Measurements from ENCODE around the gene ACER2.
"Not testable (repeated sequence)": the region's sequence is repeated elsewhere in the genome, so short reads cannot be mapped to it uniquely, and the experiment has no call there.

The ACER2 gene

GRCh38 chr9:19381656-19382055 lies 27.2 kb upstream of the ACER2 start:
- TF ChIP-seq EZH2phosphoT487 (IDR thresholded peaks at IDR 0.05; ENCODE audit: borderline replicate concordance, low read length) (no peak), CTCF (IDR thresholded peaks at IDR 0.05; ENCODE audit: low read depth, low read length, poor library complexity, severe bottlenecking) (no peak)

GRCh38 chr9:19385212-19385611 lies 23.6 kb upstream of the ACER2 start:
- not testable (repeated sequence) for H3K9me3 ChIP-seq (ENCODE audit: control insufficient read depth, insufficient read depth, low read length); H4K20me1 ChIP-seq (ENCODE audit: control insufficient read depth, insufficient read depth, low read depth, low read length); H3K27me3 ChIP-seq (ENCODE audit: control insufficient read depth, low read length); H3K36me3 ChIP-seq (ENCODE audit: control insufficient read depth, low read length); H3K9me2 ChIP-seq (replicated peaks; ENCODE audit: control insufficient read depth, low read length); H3F3A ChIP-seq (ENCODE audit: control insufficient read depth, insufficient read depth); H3K4me2 ChIP-seq (ENCODE audit: low read length); H3K27ac ChIP-seq (ENCODE audit: low read depth, low read length); H3K4me3 ChIP-seq (ENCODE audit: low read length)
- peaks cover 12% of the 10 kb centered on the region for H3K79me2 ChIP-seq (ENCODE audit: control insufficient read depth, low read length)
- peaks cover 11% of the 10 kb centered on the region for H3K4me1 ChIP-seq (ENCODE audit: control insufficient read depth, low read length)

More at GRCh38 chr9:19381656-19382055, 27.2 kb upstream of the ACER2 start:
- Histone ChIP-seq H3K79me2 (ENCODE audit: control insufficient read depth, low read length) (peaks cover 45% of the 10 kb centered on the region), H3K36me3 (ENCODE audit: control insufficient read depth, low read length) (peaks cover 33% of the 10 kb centered on the region), H3K4me3 (ENCODE audit: low read length) (no peak overlapping the region; the same call in 1 of the 2 replicates), H3K9me2 (replicated peaks; ENCODE audit: control insufficient read depth, low read length) (no peaks in the 10 kb centered on the region), H3K4me1 (ENCODE audit: control insufficient read depth, low read length) (peaks cover 33% of the 10 kb centered on the region), H3F3A (ENCODE audit: control insufficient read depth, insufficient read depth) (peaks cover 41% of the 10 kb centered on the region), H3K9me3 (ENCODE audit: control insufficient read depth, insufficient read depth, low read length) (no peaks in the 10 kb centered on the region), H3K27me3 (ENCODE audit: control insufficient read depth, low read length) (peaks cover 3% of the 10 kb centered on the region; the same call in 1 of the 2 replicates), H4K20me1 (ENCODE audit: control insufficient read depth, insufficient read depth, low read depth, low read length) (peaks cover 28% of the 10 kb centered on the region), H3K27ac (ENCODE audit: low read depth, low read length) (no peak overlapping the region), H3K4me2 (ENCODE audit: low read length) (peak overlapping the region; percentile 64)

- peaks cover 8% of the 10 kb centered on the region; the same call in 1 of the 2 replicates for H3F3A ChIP-seq (ENCODE audit: control insufficient read depth, insufficient read depth)
- H3K36me3 ChIP-seq (ENCODE audit: control insufficient read depth, low read length) = no peaks in the 10 kb centered on the region
- no peak overlapping the region for H3K4me2 ChIP-seq (ENCODE audit: low read length)
- H3K9me3 ChIP-seq (ENCODE audit: control insufficient read depth, insufficient read depth, low read length) = no peaks in the 10 kb centered on the region
- H4K20me1 ChIP-seq (ENCODE audit: control insufficient read depth, insufficient read depth, low read depth, low read length) = no peaks in the 10 kb centered on the region
- no peak overlapping the region for H3K27ac ChIP-seq (ENCODE audit: low read depth, low read length)
- peaks cover 5% of the 10 kb centered on the region for H3K79me2 ChIP-seq (ENCODE audit: control insufficient read depth, low read length)
- H3K4me1 ChIP-seq (ENCODE audit: control insufficient read depth, low read length) = peaks cover 9% of the 10 kb centered on the region
- peaks cover 3% of the 10 kb centered on the region; the same call in 1 of the 2 replicates for H3K27me3 ChIP-seq (ENCODE audit: control insufficient read depth, low read length)
- H3K9me2 ChIP-seq (replicated peaks; ENCODE audit: control insufficient read depth, low read length) = no peaks in the 10 kb centered on the region
- H3K4me3 ChIP-seq (ENCODE audit: low read length) = no peak overlapping the region
- no peak for TF ChIP-seq CTCF (IDR thresholded peaks at IDR 0.05; ENCODE audit: low read depth, low read length, poor library complexity, severe bottlenecking)
- no peak for TF ChIP-seq EZH2phosphoT487 (IDR thresholded peaks at IDR 0.05; ENCODE audit: borderline replicate concordance, low read length)
Observed at GRCh38 chr9:19385786-19386501, 22.9 kb upstream of the ACER2 start.

- Histone ChIP-seq H4K20me1 (ENCODE audit: control insufficient read depth, insufficient read depth, low read depth, low read length) (no peaks in the 10 kb centered on the region), H3K36me3 (ENCODE audit: control insufficient read depth, low read length) (no peaks in the 10 kb centered on the region), H3K9me2 (replicated peaks; ENCODE audit: control insufficient read depth, low read length) (no peaks in the 10 kb centered on the region), H3K79me2 (ENCODE audit: control insufficient read depth, low read length) (no peaks in the 10 kb centered on the region), H3F3A (ENCODE audit: control insufficient read depth, insufficient read depth) (peaks cover 8% of the 10 kb centered on the region; the same call in 1 of the 2 replicates), H3K4me1 (ENCODE audit: control insufficient read depth, low read length) (peaks cover 3% of the 10 kb centered on the region; the same call in 1 of the 2 replicates), H3K4me3 (ENCODE audit: low read length) (no peak overlapping the region), H3K4me2 (ENCODE audit: low read length) (no peak overlapping the region), H3K9me3 (ENCODE audit: control insufficient read depth, insufficient read depth, low read length) (no peaks in the 10 kb centered on the region), H3K27me3 (ENCODE audit: control insufficient read depth, low read length) (peaks cover 5% of the 10 kb centered on the region; the same call in 1 of the 2 replicates), H3K27ac (ENCODE audit: low read depth, low read length) (no peak overlapping the region)
- no peak for TF ChIP-seq CTCF (IDR thresholded peaks at IDR 0.05; ENCODE audit: low read depth, low read length, poor library complexity, severe bottlenecking)
- no peak for TF ChIP-seq EZH2phosphoT487 (IDR thresholded peaks at IDR 0.05; ENCODE audit: borderline replicate concordance, low read length)
Observed at GRCh38 chr9:19386502-19387044, 22.2 kb upstream of the ACER2 start.

All from DOHH2 (cell line).